GM12801 (cell line): ENCODE data around the gene EMC7.

ENCODE experiments used
- CTCF ChIP-seq: IDR thresholded peaks from one replicate; pipeline ENCODE4 v1.5.1; 2011; ENCODE audit warnings: control low read depth; ENCODE audit not compliant: insufficient read length; ENCODE audit errors: extremely low read depth

The EMC7 gene

DNA sequence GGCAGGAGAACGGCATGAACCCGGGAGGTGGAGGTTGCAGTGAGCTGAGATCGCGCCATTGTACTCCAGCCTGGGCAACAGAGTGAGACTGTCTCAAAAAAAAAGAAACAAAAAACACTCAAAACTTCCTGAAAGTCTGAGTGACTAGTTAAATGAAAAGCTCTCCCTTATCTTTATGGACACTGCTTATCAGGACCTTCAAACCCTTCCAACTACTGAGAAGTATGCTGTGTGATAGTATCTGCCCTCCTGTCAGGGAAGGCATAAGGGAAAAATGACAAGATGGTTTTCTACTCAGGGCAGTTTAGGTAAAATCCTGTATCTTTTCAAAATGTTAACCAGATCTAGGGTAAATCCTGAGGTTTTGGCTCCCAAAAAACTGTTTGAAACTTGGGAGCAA lies 21.8 kb downstream of the EMC7 start:
- TF ChIP-seq CTCF: no peak

DNA sequence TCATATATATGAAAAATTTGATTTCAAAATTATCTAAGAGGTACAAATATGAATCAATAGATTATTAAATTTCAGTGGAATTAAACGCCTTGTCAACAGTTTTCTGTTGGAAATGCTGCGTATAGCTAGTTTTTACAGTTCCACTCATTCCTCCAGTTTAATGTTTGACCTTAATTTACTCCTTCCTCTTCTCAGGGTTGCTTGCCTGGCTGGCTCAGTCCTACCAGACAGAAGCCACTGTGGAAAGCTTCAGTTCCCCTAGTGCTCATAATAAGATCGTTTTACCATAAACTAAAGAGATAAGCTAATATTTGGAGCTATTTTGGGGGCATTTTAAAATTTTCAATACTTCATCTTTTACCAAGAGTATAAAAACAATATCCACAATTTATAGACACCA lies 22.8 kb downstream of the EMC7 start:
- TF ChIP-seq CTCF: no peak

- TF ChIP-seq CTCF: no peak
Observed at GRCh38 chr15:34076785-34077184, 24.9 kb downstream of the EMC7 start.

DNA sequence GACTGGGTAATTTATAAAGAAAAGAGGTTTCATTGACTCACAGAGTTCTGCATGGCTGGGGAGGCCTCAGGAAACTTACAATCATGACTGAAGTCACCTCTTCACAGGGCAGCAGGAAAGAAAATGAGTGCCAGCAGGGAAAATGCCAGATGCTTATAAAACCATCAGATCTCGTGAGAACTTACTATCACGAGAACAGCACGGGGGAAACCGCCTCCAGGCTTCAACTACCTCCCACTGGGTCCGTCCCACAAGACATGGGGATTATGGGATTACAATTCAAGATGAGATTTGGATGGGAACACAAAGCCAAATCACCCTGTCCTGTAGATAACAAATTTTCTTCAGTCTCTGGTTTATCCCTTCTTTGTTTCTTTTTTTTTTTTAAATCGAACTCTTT lies 31.7 kb downstream of the EMC7 start:
- TF ChIP-seq CTCF: no peak

DNA sequence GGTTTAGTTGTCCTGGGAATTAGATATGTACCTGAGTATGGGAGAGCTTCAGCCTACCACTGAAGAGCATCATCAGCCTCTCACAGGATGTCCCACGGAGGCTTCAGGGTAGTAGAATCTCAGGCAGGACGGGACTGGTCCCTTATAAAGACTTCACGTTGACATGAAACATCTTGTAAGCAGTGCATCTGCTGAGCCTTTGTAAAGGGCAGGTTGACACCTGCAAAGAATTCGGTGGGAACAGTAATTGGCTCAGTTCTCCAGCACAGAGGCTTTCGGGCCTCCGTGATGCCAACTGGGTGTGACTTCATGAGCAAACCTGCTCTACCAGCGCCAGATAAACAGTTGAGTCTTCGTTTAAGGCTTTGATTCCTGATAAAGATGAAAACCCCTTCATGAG lies 35.7 kb downstream of the EMC7 start:
- TF ChIP-seq CTCF: no peak

GRCh38 chr15:34065261-34065660 lies 36.4 kb downstream of the EMC7 start:
- no peak for TF ChIP-seq CTCF

- TF ChIP-seq CTCF: no peak
Observed at GRCh38 chr15:34064438-34064837, 37.2 kb downstream of the EMC7 start.

DNA sequence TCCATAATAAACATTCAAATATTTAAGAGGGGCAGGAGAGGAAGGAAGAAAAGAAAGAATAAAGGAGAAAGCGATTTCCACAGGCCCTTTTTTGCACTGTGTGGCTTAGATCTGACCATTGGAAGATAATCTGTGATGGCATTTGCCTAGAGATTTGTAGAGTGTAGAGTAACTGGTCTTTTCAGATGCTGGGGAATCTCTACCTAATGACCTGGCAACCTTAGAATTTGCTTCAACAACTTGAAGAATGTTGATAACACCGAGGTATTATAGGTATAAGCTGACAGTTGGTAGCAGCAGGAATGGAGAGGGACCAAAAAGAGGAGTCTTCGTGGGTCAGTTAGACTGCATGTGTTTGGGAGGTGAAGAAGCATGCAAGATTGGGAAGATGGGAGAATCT lies 41.7 kb downstream of the EMC7 start:
- TF ChIP-seq CTCF: no peak
